HEK293 (cell line): ENCODE results near the gene ISG20L2.

ENCODE experiments used
- GLIS1 ChIP-seq: fragments of 450-650 bp; formaldehyde crosslinking; IDR thresholded peaks from 2 replicates; pipeline ENCODE4 v1.5.1; 2016; ENCODE audit warnings: missing biosample characterization, missing genetic modification characterization
- GLIS2 ChIP-seq: fragments of 450-650 bp; formaldehyde crosslinking; IDR thresholded peaks from 2 replicates; pipeline ENCODE4 v1.5.1; 2016; ENCODE audit warnings: missing biosample characterization, missing genetic modification characterization
- KLF1 ChIP-seq: fragments of 450-650 bp; formaldehyde crosslinking; IDR thresholded peaks from 2 replicates; pipeline ENCODE4 v1.5.1; 2016; ENCODE audit warnings: missing biosample characterization, missing genetic modification characterization
- KLF16 ChIP-seq: fragments of 450-650 bp; formaldehyde crosslinking; IDR thresholded peaks from 2 replicates; pipeline ENCODE4 v1.5.1; 2017; ENCODE audit warnings: missing biosample characterization, missing genetic modification characterization
- MYNN ChIP-seq: fragments of 450-650 bp; formaldehyde crosslinking; IDR thresholded peaks from 2 replicates; pipeline ENCODE4 v1.5.1; 2016; ENCODE audit warnings: missing biosample characterization, missing genetic modification characterization, borderline replicate concordance
- RBAK ChIP-seq: fragments of 450-650 bp; formaldehyde crosslinking; IDR thresholded peaks from 2 replicates; pipeline ENCODE4 v1.5.1; 2016; ENCODE audit warnings: missing biosample characterization, missing genetic modification characterization
- SP3 ChIP-seq: fragments of 450-650 bp; formaldehyde crosslinking; IDR thresholded peaks from 2 replicates; pipeline ENCODE4 v1.5.1; 2016; ENCODE audit warnings: missing biosample characterization, missing genetic modification characterization
- ZNF133 ChIP-seq: fragments of 450-650 bp; formaldehyde crosslinking; IDR thresholded peaks from 2 replicates; pipeline ENCODE4 v1.5.1; 2016; ENCODE audit warnings: missing biosample characterization, missing genetic modification characterization
- ZNF140 ChIP-seq: fragments of 450-650 bp; formaldehyde crosslinking; IDR thresholded peaks from 2 replicates; pipeline ENCODE4 v1.5.1; 2016; ENCODE audit warnings: missing biosample characterization, missing genetic modification characterization
- ZNF146 ChIP-seq: fragments of 450-650 bp; formaldehyde crosslinking; IDR thresholded peaks from 2 replicates; pipeline ENCODE4 v1.5.1; 2016; ENCODE audit warnings: missing biosample characterization, missing genetic modification characterization
- ZNF214 ChIP-seq: fragments of 450-650 bp; formaldehyde crosslinking; IDR thresholded peaks from 2 replicates; pipeline ENCODE4 v1.5.1; 2017; ENCODE audit warnings: missing biosample characterization, mild to moderate bottlenecking, missing genetic modification characterization, borderline replicate concordance
- ZNF266 ChIP-seq: fragments of 450-650 bp; formaldehyde crosslinking; IDR thresholded peaks from 2 replicates; pipeline ENCODE4 v1.5.1; 2016; ENCODE audit warnings: missing biosample characterization, missing genetic modification characterization, low read depth
- ZNF514 ChIP-seq: fragments of 450-650 bp; formaldehyde crosslinking; IDR thresholded peaks from 2 replicates; pipeline ENCODE4 v1.5.1; 2016; ENCODE audit warnings: missing biosample characterization, missing genetic modification characterization
- ZNF561 ChIP-seq: fragments of 450-650 bp; IDR thresholded peaks from 2 replicates; pipeline ENCODE4 v1.5.1; 2018; ENCODE audit warnings: missing biosample characterization, missing genetic modification characterization, borderline replicate concordance
- ZNF624 ChIP-seq: fragments of 450-650 bp; formaldehyde crosslinking; IDR thresholded peaks from 2 replicates; pipeline ENCODE4 v1.5.1; 2017; ENCODE audit warnings: missing biosample characterization, missing genetic modification characterization
- ZNF677 ChIP-seq: fragments of 450-650 bp; IDR thresholded peaks from 2 replicates; pipeline ENCODE4 v1.5.0; 2018; ENCODE audit warnings: missing biosample characterization, mild to moderate bottlenecking, missing genetic modification characterization, moderate library complexity
- ZNF747 ChIP-seq: fragments of 450-650 bp; formaldehyde crosslinking; IDR thresholded peaks from 2 replicates; pipeline ENCODE4 v1.5.1; 2016; ENCODE audit warnings: missing biosample characterization, missing genetic modification characterization
- ZSCAN16 ChIP-seq: fragments of 450-650 bp; formaldehyde crosslinking; IDR thresholded peaks from 2 replicates; pipeline ENCODE4 v1.5.1; 2016; ENCODE audit warnings: missing biosample characterization, missing genetic modification characterization
- ZXDB ChIP-seq: fragments of 450-650 bp; formaldehyde crosslinking; IDR thresholded peaks from 2 replicates; pipeline ENCODE4 v1.5.1; 2016; ENCODE audit warnings: missing biosample characterization, missing genetic modification characterization
- TF ChIP-seq, protein P1 (sequence below): fragments of 450-650 bp; formaldehyde crosslinking; IDR thresholded peaks from 2 replicates; pipeline ENCODE4 v1.5.1; 2017; ENCODE audit warnings: missing biosample characterization, missing genetic modification characterization
- TF ChIP-seq, protein P2 (sequence below): fragments of 450-650 bp; formaldehyde crosslinking; IDR thresholded peaks from 2 replicates; pipeline ENCODE4 v1.5.1; 2016; ENCODE audit warnings: missing biosample characterization, missing genetic modification characterization
- TF ChIP-seq, protein P3 (sequence below): fragments of 450-650 bp; IDR thresholded peaks from 2 replicates; pipeline ENCODE4 v1.5.1; 2018; ENCODE audit warnings: missing biosample characterization, mild to moderate bottlenecking, missing genetic modification characterization
- TF ChIP-seq, protein P4 (sequence below): fragments of 450-650 bp; formaldehyde crosslinking; IDR thresholded peaks from 2 replicates; pipeline ENCODE4 v1.5.1; 2016; ENCODE audit warnings: missing biosample characterization, missing genetic modification characterization
- TF ChIP-seq, protein P5 (sequence below): fragments of 450-650 bp; formaldehyde crosslinking; IDR thresholded peaks from 2 replicates; pipeline ENCODE4 v1.5.1; 2016; ENCODE audit warnings: missing biosample characterization, missing genetic modification characterization
- TF ChIP-seq, protein P6 (sequence below): fragments of 450-650 bp; formaldehyde crosslinking; IDR thresholded peaks from 2 replicates; pipeline ENCODE4 v1.5.1; 2016; ENCODE audit warnings: missing biosample characterization, missing genetic modification characterization
- TF ChIP-seq, protein P7 (sequence below): fragments of 450-650 bp; formaldehyde crosslinking; IDR thresholded peaks from 2 replicates; pipeline ENCODE4 v1.5.1; 2017; ENCODE audit warnings: missing biosample characterization, missing genetic modification characterization

Gene ISG20L2

DNA sequence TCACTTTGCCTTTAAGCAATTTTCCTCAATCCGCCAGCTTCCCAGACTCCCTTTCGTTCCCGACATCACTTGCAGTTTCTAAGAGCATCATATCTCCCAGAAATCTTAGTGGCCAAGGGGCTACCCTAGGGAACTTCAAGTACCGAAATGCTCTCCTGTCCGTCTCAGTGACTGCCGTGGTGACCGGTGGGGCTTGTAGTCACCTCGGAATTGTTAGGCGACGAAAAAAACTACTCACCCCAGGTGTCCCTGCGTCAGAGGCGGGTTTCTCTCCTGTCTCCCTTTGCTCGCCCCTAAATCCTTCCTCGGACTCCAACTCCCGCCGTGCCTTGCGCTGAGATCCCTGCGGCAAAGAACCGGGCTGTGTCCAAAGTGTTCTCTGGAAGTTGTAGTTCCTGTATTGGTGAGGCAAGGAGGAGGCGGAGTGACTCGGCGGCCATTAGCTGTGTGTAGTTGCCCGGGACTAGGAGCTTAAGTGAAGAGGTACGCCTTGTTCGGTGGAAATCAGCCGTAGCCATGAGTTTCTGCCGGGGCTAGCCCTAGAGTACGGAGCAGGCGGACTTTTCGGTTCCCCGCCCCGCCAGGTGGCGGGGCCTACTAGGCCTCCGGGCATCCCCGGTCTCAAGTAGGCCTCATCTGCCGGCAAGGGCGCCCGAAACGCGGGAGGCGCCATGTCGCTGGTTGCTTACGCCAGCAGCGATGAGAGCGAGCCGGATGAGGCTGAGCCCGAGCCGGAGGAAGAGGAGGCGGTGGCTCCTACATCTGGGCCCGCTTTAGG is 38.7 kb upstream of the ISG20L2 start, which contains the start of gene PRCC (continued):
- TF ChIP-seq ZNF677: 0 out of 2 replicates have a peak, but pooled peaks have one; percentile 29
- no peak for TF ChIP-seq MYNN
- TF ChIP-seq ZXDB (tag by site-specific recombination): peak; percentile 94
- TF ChIP-seq, protein P1, sequence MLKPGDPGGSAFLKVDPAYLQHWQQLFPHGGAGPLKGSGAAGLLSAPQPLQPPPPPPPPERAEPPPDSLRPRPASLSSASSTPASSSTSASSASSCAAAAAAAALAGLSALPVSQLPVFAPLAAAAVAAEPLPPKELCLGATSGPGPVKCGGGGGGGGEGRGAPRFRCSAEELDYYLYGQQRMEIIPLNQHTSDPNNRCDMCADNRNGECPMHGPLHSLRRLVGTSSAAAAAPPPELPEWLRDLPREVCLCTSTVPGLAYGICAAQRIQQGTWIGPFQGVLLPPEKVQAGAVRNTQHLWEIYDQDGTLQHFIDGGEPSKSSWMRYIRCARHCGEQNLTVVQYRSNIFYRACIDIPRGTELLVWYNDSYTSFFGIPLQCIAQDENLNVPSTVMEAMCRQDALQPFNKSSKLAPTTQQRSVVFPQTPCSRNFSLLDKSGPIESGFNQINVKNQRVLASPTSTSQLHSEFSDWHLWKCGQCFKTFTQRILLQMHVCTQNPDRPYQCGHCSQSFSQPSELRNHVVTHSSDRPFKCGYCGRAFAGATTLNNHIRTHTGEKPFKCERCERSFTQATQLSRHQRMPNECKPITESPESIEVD (tag by site-specific recombination): no peak
- TF ChIP-seq ZNF266 (tag by site-specific recombination): no peak
- TF ChIP-seq ZNF214 (tag by site-specific recombination): no peak
- TF ChIP-seq RBAK (tag by site-specific recombination): no peak
- no peak for TF ChIP-seq ZNF747 (tag by site-specific recombination)
- TF ChIP-seq ZNF561 (tag by site-specific recombination): peak; percentile 97
- TF ChIP-seq ZSCAN16 (tag by site-specific recombination): peak; percentile 44; the same call in 1 of the 2 replicates
- TF ChIP-seq KLF16 (tag by site-specific recombination): peak; percentile 95
- peak; percentile 64 for TF ChIP-seq ZNF146 (tag by site-specific recombination)
- TF ChIP-seq, protein P2, sequence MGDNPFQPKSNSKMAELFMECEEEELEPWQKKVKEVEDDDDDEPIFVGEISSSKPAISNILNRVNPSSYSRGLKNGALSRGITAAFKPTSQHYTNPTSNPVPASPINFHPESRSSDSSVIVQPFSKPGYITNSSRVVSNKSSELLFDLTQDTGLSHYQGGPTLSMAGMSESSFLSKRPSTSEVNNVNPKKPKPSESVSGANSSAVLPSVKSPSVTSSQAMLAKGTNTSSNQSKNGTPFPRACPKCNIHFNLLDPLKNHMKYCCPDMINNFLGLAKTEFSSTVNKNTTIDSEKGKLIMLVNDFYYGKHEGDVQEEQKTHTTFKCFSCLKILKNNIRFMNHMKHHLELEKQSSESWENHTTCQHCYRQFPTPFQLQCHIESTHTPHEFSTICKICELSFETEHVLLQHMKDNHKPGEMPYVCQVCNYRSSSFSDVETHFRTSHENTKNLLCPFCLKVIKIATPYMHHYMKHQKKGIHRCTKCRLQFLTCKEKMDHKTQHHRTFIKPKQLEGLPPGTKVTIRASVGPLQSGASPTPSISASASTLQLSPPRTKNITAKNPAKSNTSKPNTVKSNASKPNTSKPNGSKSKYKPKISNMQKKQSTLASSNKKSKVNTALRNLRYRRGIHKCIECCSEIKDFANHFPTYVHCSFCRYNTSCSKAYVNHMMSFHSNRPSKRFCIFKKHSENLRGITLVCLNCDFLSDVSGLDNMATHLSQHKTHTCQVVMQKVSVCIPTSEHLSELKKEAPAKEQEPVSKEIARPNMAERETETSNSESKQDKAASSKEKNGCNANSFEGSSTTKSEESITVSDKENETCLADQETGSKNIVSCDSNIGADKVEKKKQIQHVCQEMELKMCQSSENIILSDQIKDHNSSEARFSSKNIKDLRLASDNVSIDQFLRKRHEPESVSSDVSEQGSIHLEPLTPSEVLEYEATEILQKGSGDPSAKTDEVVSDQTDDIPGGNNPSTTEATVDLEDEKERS (tag by site-specific recombination): no peak
- no peak for TF ChIP-seq KLF1 (tag by site-specific recombination)
- no peak for TF ChIP-seq ZNF140 (tag by site-specific recombination)
- no peak for TF ChIP-seq GLIS2
- no peak for TF ChIP-seq ZNF514 (tag by site-specific recombination)
- TF ChIP-seq, protein P3, sequence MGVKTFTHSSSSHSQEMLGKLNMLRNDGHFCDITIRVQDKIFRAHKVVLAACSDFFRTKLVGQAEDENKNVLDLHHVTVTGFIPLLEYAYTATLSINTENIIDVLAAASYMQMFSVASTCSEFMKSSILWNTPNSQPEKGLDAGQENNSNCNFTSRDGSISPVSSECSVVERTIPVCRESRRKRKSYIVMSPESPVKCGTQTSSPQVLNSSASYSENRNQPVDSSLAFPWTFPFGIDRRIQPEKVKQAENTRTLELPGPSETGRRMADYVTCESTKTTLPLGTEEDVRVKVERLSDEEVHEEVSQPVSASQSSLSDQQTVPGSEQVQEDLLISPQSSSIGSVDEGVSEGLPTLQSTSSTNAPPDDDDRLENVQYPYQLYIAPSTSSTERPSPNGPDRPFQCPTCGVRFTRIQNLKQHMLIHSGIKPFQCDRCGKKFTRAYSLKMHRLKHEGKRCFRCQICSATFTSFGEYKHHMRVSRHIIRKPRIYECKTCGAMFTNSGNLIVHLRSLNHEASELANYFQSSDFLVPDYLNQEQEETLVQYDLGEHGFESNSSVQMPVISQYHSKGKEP: peak; percentile 29
- 0 out of 2 replicates have a peak, but pooled peaks have one; percentile 16 for TF ChIP-seq ZNF624 (tag by site-specific recombination)
- no peak for TF ChIP-seq ZNF133
- TF ChIP-seq SP3 (tag by site-specific recombination): peak; percentile 98
- TF ChIP-seq, protein P4, sequence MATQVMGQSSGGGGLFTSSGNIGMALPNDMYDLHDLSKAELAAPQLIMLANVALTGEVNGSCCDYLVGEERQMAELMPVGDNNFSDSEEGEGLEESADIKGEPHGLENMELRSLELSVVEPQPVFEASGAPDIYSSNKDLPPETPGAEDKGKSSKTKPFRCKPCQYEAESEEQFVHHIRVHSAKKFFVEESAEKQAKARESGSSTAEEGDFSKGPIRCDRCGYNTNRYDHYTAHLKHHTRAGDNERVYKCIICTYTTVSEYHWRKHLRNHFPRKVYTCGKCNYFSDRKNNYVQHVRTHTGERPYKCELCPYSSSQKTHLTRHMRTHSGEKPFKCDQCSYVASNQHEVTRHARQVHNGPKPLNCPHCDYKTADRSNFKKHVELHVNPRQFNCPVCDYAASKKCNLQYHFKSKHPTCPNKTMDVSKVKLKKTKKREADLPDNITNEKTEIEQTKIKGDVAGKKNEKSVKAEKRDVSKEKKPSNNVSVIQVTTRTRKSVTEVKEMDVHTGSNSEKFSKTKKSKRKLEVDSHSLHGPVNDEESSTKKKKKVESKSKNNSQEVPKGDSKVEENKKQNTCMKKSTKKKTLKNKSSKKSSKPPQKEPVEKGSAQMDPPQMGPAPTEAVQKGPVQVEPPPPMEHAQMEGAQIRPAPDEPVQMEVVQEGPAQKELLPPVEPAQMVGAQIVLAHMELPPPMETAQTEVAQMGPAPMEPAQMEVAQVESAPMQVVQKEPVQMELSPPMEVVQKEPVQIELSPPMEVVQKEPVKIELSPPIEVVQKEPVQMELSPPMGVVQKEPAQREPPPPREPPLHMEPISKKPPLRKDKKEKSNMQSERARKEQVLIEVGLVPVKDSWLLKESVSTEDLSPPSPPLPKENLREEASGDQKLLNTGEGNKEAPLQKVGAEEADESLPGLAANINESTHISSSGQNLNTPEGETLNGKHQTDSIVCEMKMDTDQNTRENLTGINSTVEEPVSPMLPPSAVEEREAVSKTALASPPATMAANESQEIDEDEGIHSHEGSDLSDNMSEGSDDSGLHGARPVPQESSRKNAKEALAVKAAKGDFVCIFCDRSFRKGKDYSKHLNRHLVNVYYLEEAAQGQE: peak; percentile 42; the same call in 1 of the 2 replicates
- TF ChIP-seq GLIS1 (tag by site-specific recombination): no peak
- TF ChIP-seq, protein P5, sequence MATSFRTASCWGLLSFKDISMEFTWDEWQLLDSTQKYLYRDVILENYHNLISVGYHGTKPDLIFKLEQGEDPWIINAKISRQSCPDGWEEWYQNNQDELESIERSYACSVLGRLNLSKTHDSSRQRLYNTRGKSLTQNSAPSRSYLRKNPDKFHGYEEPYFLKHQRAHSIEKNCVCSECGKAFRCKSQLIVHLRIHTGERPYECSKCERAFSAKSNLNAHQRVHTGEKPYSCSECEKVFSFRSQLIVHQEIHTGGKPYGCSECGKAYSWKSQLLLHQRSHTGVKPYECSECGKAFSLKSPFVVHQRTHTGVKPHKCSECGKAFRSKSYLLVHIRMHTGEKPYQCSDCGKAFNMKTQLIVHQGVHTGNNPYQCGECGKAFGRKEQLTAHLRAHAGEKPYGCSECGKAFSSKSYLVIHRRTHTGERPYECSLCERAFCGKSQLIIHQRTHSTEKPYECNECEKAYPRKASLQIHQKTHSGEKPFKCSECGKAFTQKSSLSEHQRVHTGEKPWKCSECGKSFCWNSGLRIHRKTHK (tag by site-specific recombination): no peak
- TF ChIP-seq, protein P6, sequence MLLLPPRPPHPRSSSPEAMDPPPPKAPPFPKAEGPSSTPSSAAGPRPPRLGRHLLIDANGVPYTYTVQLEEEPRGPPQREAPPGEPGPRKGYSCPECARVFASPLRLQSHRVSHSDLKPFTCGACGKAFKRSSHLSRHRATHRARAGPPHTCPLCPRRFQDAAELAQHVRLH (tag by site-specific recombination): peak; percentile 43
- TF ChIP-seq, protein P7, sequence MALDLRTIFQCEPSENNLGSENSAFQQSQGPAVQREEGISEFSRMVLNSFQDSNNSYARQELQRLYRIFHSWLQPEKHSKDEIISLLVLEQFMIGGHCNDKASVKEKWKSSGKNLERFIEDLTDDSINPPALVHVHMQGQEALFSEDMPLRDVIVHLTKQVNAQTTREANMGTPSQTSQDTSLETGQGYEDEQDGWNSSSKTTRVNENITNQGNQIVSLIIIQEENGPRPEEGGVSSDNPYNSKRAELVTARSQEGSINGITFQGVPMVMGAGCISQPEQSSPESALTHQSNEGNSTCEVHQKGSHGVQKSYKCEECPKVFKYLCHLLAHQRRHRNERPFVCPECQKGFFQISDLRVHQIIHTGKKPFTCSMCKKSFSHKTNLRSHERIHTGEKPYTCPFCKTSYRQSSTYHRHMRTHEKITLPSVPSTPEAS: peak; percentile 50; the same call in 1 of the 2 replicates
